ENCODE results near the gene HHLA2.
A peak's percentile ranks its signal among the peaks of the same experiment; 100 is the strongest.

Gene HHLA2

DNA sequence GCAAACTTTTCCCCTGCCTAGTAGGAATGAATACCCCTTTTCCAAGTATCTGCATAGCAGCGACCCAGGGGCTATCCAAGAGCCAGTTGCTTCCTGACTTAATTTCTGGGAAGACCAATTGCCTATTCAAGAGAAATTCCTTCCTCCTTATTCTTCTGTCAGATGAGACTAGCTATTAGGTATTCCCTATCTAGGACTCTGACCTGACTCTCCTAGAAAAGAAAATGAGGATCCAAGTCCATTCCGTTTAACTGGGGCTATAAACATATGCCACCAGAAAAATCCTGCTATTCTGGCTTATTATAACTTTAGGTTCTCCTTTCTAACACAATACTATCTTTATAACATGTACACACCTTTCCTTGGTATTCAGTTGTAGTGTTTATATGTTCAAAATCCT is 1.7 kb downstream of the HHLA2 start:
- H3K4me1 ChIP-seq (ENCODE audit: insufficient read depth, low read length): peaks cover 14% of the 10 kb centered on the region; the same call in 1 of the 2 replicates
- H3K27me3 ChIP-seq (ENCODE audit: insufficient read depth, low read length): no peaks in the 10 kb centered on the region
- 68% methylated on average over 2 of the region's 2 CpGs for WGBS
- peak overlapping the region; percentile 15; the same call in 1 of the 2 replicates for H3K27ac ChIP-seq (ENCODE audit: low read depth, low read length)
- no peaks in the 10 kb centered on the region for H3K9me3 ChIP-seq (ENCODE audit: insufficient read depth, low read depth, low read length)
- no peak overlapping the region for H3K4me3 ChIP-seq (ENCODE audit: low read length)
- H3K9ac ChIP-seq (ENCODE audit: low read depth, low read length): no peak overlapping the region
- H3K36me3 ChIP-seq (ENCODE audit: insufficient read depth, low read length): no peaks in the 10 kb centered on the region

GRCh38 chr3:108300103-108300849 is 3.9 kb downstream of the HHLA2 start:
- WGBS: 76% methylated on average over 9 of the region's 9 CpGs
- no peak overlapping the region for H3K4me3 ChIP-seq (ENCODE audit: low read length)
- H3K27ac ChIP-seq (ENCODE audit: low read depth, low read length): no peak overlapping the region
- H3K27me3 ChIP-seq (ENCODE audit: insufficient read depth, low read length): no peaks in the 10 kb centered on the region
- no peaks in the 10 kb centered on the region for H3K9me3 ChIP-seq (ENCODE audit: insufficient read depth, low read depth, low read length)
- H3K36me3 ChIP-seq (ENCODE audit: insufficient read depth, low read length): no peaks in the 10 kb centered on the region
- H3K9ac ChIP-seq (ENCODE audit: low read depth, low read length): no peak overlapping the region
- peaks cover 14% of the 10 kb centered on the region; the same call in 1 of the 2 replicates for H3K4me1 ChIP-seq (ENCODE audit: insufficient read depth, low read length)

DNA sequence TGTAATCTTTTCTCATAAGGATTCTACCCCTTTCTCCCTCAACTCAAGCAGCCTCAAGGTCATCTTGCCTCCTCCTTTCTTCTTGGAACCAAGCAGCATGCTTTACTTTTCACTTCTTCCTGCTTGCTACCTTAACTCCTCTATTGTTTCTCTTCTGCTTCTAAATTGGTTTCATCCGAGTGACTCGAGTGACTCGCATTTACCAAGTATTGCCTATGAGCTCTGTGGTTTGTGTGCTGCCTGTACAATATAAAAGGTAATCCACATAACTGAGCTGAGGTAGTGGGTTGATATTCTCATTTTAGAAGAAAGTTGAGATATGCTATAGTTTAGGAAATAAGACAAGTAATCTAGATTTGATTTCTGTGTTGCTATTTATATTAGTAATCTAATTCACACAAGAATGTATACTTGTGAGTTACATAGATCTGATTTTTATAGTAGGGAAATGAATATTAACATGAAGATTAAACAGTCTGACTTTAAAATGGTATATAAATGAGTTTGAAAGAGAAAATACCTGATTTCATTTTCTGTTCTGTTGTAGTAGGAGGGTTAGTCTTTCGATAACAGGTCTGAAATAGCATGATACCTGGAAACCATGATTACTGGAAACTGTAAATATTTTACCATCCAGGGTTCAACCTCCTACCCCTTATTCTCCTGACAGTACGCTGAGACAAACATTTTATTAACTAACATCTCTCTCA is 5.5 kb downstream of the HHLA2 start:
- Histone ChIP-seq H3K4me1 (ENCODE audit: insufficient read depth, low read length) (peaks cover 14% of the 10 kb centered on the region; the same call in 1 of the 2 replicates), H3K9ac (ENCODE audit: low read depth, low read length) (no peak overlapping the region), H3K9me3 (ENCODE audit: insufficient read depth, low read depth, low read length) (no peaks in the 10 kb centered on the region), H3K27me3 (ENCODE audit: insufficient read depth, low read length) (no peaks in the 10 kb centered on the region), H3K4me3 (ENCODE audit: low read length) (no peak overlapping the region), H3K27ac (ENCODE audit: low read depth, low read length) (no peak overlapping the region), H3K36me3 (ENCODE audit: insufficient read depth, low read length) (no peaks in the 10 kb centered on the region)
- 84% methylated on average over 5 of the region's 5 CpGs for WGBS

DNA sequence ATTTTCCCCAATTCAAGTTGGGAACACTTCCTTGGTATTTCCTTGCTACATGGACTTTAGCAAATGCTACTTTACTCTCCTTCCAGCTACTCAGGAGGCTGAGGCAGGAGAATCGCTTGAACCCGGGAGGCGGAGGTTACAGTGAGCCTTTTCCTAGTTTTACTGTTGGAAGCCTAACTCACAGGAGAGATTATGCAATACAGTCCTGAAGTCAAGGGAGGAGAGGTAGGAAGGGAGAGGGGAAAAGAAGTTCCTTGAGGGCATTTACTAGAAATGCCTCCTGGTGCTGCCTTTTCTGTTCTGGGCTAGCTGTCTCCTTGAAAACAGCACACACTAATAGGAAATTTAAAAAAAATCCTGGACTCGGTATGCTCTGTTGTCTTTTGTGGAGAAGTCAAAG is 6.2 kb downstream of the HHLA2 start:
- no peak overlapping the region for H3K27ac ChIP-seq (ENCODE audit: low read depth, low read length)
- 98% methylated on average over 3 of the region's 4 CpGs for whole genome bisulfite sequencing
- no peak overlapping the region for H3K9ac ChIP-seq (ENCODE audit: low read depth, low read length)
- H3K9me3 ChIP-seq (ENCODE audit: insufficient read depth, low read depth, low read length): no peaks in the 10 kb centered on the region
- no peaks in the 10 kb centered on the region for H3K27me3 ChIP-seq (ENCODE audit: insufficient read depth, low read length)
- no peaks in the 10 kb centered on the region for H3K36me3 ChIP-seq (ENCODE audit: insufficient read depth, low read length)
- H3K4me1 ChIP-seq (ENCODE audit: insufficient read depth, low read length): peaks cover 14% of the 10 kb centered on the region; the same call in 1 of the 2 replicates
- H3K4me3 ChIP-seq (ENCODE audit: low read length): no peak overlapping the region

- no peak overlapping the region for H3K9ac ChIP-seq (ENCODE audit: low read depth, low read length)
- 80% methylated on average over 1 of the region's 1 CpG for WGBS
Measured at GRCh38 chr3:108305484-108306172, 9.3 kb downstream of the HHLA2 start.

GRCh38 chr3:108311797-108312196 is 15.4 kb downstream of the HHLA2 start:
- no peak overlapping the region for H3K4me3 ChIP-seq (ENCODE audit: low read length)
- WGBS: 83% methylated on average over 2 of the region's 5 CpGs
- H3K27me3 ChIP-seq (ENCODE audit: insufficient read depth, low read length): no peaks in the 10 kb centered on the region
- no peak overlapping the region for H3K27ac ChIP-seq (ENCODE audit: low read depth, low read length)
- no peaks in the 10 kb centered on the region for H3K4me1 ChIP-seq (ENCODE audit: insufficient read depth, low read length)
- peaks cover 3% of the 10 kb centered on the region; the same call in 1 of the 2 replicates for H3K9me3 ChIP-seq (ENCODE audit: insufficient read depth, low read depth, low read length)
- H3K36me3 ChIP-seq (ENCODE audit: insufficient read depth, low read length): no peaks in the 10 kb centered on the region
- H3K9ac ChIP-seq (ENCODE audit: low read depth, low read length): no peak overlapping the region

More at GRCh38 chr3:108305484-108306172, 9.3 kb downstream of the HHLA2 start:
- no peak overlapping the region for H3K27ac ChIP-seq (ENCODE audit: low read depth, low read length)
- H3K4me3 ChIP-seq (ENCODE audit: low read length): no peak overlapping the region
- peaks cover 3% of the 10 kb centered on the region; the same call in 1 of the 2 replicates for H3K9me3 ChIP-seq (ENCODE audit: insufficient read depth, low read depth, low read length)
- H3K4me1 ChIP-seq (ENCODE audit: insufficient read depth, low read length): peaks cover 7% of the 10 kb centered on the region; the same call in 1 of the 2 replicates
- no peaks in the 10 kb centered on the region for H3K27me3 ChIP-seq (ENCODE audit: insufficient read depth, low read length)
- no peaks in the 10 kb centered on the region for H3K36me3 ChIP-seq (ENCODE audit: insufficient read depth, low read length)

DNA sequence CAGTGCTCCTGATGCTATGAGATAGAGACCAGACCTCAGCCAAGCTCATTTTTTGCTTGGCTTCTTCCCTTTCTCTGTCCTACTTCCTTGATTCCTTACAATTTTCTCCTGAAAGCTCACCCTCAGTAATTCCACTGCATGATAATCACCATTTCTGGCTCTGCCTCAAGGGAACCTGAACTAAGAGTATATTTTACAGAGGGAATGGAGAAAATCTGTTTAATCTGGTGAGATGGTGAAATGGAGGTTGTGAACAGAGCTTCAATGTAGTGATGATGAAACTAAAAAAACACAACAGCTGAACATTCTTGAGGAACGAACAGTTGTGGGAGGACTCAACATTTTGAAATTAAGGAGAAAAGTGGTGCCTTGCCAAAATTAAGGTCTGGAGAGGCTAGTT is 16.3 kb downstream of the HHLA2 start:
- Histone ChIP-seq H3K27ac (ENCODE audit: low read depth, low read length) (no peak overlapping the region), H3K4me1 (ENCODE audit: insufficient read depth, low read length) (no peaks in the 10 kb centered on the region), H3K27me3 (ENCODE audit: insufficient read depth, low read length) (no peaks in the 10 kb centered on the region), H3K9me3 (ENCODE audit: insufficient read depth, low read depth, low read length) (peaks cover 3% of the 10 kb centered on the region; the same call in 1 of the 2 replicates), H3K4me3 (ENCODE audit: low read length) (no peak overlapping the region), H3K36me3 (ENCODE audit: insufficient read depth, low read length) (no peaks in the 10 kb centered on the region), H3K9ac (ENCODE audit: low read depth, low read length) (no peak overlapping the region)
- 94% methylated on average over 1 of the region's 1 CpG for WGBS

DNA sequence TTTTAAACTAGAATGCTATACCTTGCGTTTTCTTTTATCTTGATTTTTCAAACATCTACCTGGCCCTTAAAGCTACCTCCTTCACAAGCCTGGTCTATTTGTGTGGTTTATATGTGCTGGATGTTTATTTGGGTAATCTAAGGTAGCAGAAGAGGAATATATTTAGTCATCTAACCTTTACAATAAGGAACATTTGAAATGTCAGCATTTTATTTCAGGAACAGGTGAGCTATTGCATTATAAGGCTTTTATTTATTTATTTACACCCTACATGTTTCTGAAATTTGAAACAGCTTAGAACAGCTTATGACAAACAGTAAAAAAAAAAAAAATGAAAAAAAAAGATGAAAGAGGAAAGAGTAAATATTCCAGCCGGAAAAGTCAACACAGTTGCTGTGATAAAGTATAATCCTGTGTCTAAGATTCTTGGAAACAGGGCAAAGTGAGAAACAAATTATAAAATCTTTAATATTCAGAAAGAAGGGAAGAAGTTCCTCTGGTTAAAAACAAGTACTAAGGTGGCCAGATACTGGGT is 19.5 kb downstream of the HHLA2 start:
- Histone ChIP-seq H3K9ac (ENCODE audit: low read depth, low read length) (no peak overlapping the region), H3K4me3 (ENCODE audit: low read length) (no peak overlapping the region), H3K4me1 (ENCODE audit: insufficient read depth, low read length) (peaks cover 5% of the 10 kb centered on the region; the same call in 1 of the 2 replicates), H3K27ac (ENCODE audit: low read depth, low read length) (no peak overlapping the region), H3K27me3 (ENCODE audit: insufficient read depth, low read length) (no peaks in the 10 kb centered on the region), H3K9me3 (ENCODE audit: insufficient read depth, low read depth, low read length) (no peaks in the 10 kb centered on the region), H3K36me3 (ENCODE audit: insufficient read depth, low read length) (no peaks in the 10 kb centered on the region)
- 92% methylated on average over 1 of the region's 2 CpGs for WGBS

GRCh38 chr3:108319428-108320082 is 23.2 kb downstream of the HHLA2 start:
- Histone ChIP-seq H3K4me1 (ENCODE audit: insufficient read depth, low read length) (peaks cover 5% of the 10 kb centered on the region; the same call in 1 of the 2 replicates), H3K27ac (ENCODE audit: low read depth, low read length) (no peak overlapping the region), H3K4me3 (ENCODE audit: low read length) (no peak overlapping the region), H3K9me3 (ENCODE audit: insufficient read depth, low read depth, low read length) (no peaks in the 10 kb centered on the region), H3K9ac (ENCODE audit: low read depth, low read length) (no peak overlapping the region), H3K36me3 (ENCODE audit: insufficient read depth, low read length) (no peaks in the 10 kb centered on the region), H3K27me3 (ENCODE audit: insufficient read depth, low read length) (no peaks in the 10 kb centered on the region)
- 96% methylated on average over 5 of the region's 6 CpGs for WGBS

GRCh38 chr3:108320746-108321350 is 24.5 kb downstream of the HHLA2 start:
- Histone ChIP-seq H3K36me3 (ENCODE audit: insufficient read depth, low read length) (no peaks in the 10 kb centered on the region), H3K4me3 (ENCODE audit: low read length) (no peak overlapping the region), H3K27ac (ENCODE audit: low read depth, low read length) (no peak overlapping the region), H3K9ac (ENCODE audit: low read depth, low read length) (no peak overlapping the region), H3K9me3 (ENCODE audit: insufficient read depth, low read depth, low read length) (no peaks in the 10 kb centered on the region), H3K27me3 (ENCODE audit: insufficient read depth, low read length) (no peaks in the 10 kb centered on the region), H3K4me1 (ENCODE audit: insufficient read depth, low read length) (peaks cover 5% of the 10 kb centered on the region; the same call in 1 of the 2 replicates)
- WGBS: 75% methylated on average over 4 of the region's 6 CpGs
